CD4-positive, alpha-beta T cell treated with Interleukin-17A for 1 hour (primary cell): ENCODE results near the gene AFAP1L2.
"Not testable (repeated sequence)": the region's sequence is repeated elsewhere in the genome, so short reads cannot be mapped to it uniquely, and the experiment has no call there.

Source experiments
- DNase-seq: peaks from one replicate; pipeline ENCODE4 v3.0.0-alpha.2; 2020

The AFAP1L2 gene

GRCh38 chr10:114356751-114357514 lies 47.4 kb downstream of the AFAP1L2 start:
- no peak for DNase-seq

DNA sequence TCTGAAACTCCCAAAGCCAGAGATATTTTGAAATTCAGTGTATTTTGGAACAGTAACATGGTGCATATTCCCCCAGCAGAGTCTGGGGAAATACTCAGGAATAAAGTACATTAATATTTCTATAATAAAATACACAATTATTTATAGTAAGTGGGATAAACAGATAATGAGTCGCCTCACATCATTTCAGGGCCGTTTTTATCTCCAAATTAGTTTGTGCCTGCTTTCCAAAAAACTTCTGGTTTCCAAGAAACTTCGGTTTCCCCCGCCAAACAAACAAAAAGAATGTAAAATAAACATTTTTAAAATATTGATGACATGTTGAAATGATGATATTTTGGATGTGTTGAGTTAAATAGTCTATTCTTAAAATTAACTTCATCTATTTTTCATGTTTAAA lies 48.2 kb downstream of the AFAP1L2 start:
- DNase-seq = no peak

DNA sequence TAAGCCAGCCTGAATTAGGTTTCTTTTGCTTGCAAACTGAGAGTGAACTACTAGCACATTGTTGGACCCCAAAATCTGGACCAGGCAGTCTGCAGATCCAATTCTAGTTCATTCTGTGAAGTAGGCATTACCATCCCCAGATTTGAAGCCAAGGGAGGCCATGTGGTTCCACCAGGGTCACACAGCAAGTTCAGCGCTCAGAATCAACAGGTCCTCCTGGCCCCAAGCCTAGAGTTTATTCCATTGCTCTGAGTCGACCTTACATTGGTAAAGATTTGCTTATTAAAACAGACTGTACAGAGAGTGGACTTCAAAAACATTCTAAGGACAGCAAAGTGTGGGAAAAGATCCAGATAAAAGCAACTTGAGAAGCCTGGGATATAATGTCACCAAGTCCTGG lies 50.9 kb downstream of the AFAP1L2 start:
- no peak for DNase-seq

GRCh38 chr10:114352653-114353298 lies 51.5 kb downstream of the AFAP1L2 start:
- no peak for DNase-seq

DNA sequence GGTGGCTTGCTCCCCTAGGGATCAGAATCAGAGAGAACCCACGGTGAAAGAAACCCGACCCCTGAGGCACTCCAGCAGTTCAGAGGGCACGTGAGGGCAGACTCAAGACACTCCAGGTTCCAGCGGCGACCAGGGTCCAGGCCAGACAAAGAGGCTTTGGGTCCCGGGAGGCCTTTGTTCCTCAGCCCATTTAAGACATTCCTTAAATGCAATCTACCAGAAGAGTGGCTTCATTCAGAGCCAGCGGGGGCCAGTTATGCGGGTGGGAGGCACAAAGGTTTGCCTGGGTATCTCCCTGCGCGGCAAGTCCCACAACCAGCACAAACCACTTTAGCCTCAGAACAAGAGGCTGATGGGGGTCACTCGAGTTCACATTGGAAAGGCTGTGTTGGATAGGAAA lies 53.6 kb downstream of the AFAP1L2 start:
- no peak for DNase-seq

DNA sequence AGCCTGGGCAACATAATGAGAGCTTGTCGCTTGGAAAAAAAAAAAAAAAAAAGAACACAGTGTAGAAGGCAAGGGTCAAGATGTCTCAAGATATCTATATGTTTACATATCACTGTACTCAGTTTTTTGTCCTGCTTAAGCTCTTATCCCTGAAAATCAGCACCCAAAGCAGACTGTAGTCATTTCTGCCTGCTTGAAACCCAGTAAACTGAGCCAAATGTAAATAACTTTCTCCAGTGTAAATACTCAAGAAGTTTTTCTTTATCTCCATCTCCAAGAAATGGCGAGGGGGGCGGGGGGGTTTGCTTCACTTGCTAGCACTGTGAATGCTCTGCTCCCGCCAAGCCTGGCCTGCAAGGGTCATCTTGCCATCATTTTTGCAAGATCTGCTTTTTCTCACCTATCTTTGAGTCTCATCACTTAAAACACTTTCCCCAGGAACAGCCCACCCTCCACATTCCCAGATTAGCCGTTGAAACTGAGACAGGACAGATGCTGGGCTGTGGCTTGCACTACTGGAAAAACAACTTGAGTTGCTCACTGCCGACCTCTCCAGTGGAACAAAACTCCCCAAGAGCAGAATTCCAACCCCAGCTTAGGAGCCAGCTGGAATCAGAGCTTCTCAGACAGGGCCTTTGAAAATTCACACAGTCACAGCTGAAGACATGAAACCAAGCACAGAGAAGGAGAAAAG lies 54.6 kb downstream of the AFAP1L2 start:
- no peak for DNase-seq

DNA sequence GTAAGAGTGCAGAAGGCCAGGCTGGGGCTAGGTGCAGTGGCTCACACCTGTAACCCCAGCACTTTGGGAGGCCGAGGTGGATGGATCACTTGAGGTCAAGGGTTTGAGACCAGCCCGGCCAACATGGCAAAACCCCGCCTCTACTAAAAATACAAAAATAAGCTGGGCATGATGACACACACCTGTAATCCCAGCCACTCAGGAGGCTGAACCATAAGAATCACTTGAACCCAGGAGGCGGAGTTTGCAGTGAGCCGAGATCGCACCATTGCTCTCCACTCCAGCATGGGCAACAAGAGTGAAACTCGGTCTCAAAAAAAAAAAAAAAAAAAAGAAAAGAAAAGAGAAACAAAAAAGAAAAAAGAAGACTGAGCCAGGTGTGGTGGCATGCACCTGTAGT lies 55.2 kb downstream of the AFAP1L2 start:
- DNase-seq = not testable (repeated sequence)

GRCh38 chr10:114347791-114348190 lies 56.5 kb downstream of the AFAP1L2 start:
- DNase-seq = no peak

GRCh38 chr10:114347241-114347640 lies 57.1 kb downstream of the AFAP1L2 start:
- DNase-seq = no peak

- DNase-seq = no peak
Observed at GRCh38 chr10:114346176-114347031, 57.9 kb downstream of the AFAP1L2 start.

- no peak for DNase-seq
Observed at GRCh38 chr10:114345701-114346100, 58.6 kb downstream of the AFAP1L2 start.

GRCh38 chr10:114343623-114344505 lies 60.4 kb downstream of the AFAP1L2 start:
- DNase-seq = no peak

DNA sequence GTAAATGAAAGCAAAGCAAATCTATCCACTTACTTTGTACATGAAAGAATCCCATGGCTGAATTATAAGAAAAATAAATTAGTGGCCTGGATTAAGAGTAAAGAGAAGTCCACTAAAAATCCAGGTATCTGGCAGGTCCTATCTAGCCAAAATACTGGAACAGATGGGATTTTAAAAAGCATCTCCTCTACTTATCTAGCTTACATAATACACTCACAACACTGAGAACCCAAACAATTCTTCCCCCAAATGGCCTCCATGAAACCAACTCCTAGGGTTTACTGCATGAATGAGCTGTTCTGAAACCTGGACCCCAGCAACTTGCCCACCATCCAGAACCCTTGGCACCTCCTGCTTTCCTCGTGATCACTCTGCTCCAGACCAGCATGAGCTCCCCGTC lies 61.3 kb downstream of the AFAP1L2 start:
- no peak for DNase-seq

- DNase-seq = no peak
Observed at GRCh38 chr10:114340816-114341215, 63.5 kb downstream of the AFAP1L2 start.

DNA sequence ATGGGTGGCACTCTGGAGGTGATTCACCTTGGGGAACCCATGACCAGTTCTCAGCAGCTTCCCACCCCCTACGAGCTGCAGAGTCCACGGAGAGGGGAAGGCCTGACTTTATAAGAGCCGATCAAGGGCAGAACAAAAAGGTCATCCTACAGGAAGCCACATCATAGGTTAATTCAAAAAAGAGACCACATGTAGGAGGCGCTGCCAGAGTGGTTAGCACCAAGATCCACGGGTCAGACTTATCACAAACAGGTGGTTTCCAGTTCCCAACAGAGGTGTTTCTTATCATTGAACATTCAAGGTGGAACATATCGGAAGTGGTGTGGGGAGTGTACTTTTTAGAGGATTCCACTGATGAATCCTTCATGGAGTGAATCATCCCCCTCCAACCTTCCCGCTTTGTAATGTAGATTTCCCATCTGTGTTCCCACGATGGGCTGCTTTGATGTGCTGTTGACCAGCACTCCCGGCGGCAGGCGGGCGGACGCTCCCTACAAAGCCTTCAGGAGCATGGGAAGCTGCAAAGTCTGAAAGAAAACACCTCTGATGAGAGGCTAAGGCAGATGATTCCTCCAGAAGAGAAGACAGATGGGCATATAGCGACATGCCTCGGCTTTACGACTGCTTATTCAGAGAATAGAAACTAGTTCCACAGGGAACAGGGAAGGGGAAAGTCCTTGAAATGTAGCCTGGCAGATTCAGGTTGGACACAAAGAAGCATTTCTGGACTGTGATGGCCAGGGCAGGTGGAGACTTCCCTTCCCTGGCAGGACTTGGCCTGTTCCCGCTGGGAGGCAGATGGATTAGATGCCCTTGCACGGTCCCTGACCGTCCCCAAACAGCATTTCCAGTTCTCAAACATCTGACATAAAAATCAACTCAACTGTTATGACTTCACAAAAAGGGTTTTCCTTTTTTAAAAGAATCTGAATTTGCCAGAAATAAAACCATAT lies 66.5 kb downstream of the AFAP1L2 start:
- no peak for DNase-seq

DNA sequence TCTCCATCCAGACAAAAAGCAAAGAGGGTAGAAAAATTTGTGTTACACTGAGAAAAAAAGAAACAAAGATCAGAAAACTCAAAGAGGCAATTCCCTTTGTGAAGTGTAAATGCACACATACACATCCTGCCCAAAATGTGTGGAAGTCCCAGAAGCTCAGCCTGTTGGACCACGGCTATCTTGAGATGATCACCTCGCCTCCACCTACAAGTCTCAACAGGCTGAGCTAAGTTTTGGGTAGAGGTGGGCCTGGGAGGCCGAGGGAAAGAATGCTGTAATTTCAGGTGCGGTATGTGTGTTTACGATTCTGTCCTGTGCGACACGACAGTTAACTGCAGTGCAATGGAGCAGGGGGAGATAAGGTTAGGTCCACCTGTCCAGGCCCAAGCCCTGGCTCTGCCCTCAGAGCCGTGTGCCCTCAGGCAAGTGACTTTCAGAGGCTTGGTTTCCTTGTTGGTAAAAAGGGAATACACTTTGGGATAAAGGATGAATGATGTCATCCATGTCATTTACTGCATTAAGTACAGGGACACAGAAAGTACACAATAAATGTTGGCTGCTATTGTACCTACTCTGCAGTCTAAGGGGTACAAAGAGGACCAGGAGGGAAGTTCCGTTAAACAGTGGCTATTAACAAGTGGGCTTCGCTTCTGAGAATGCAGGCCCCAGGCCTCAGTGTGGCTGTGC lies 67.3 kb downstream of the AFAP1L2 start:
- DNase-seq = no peak

DNA sequence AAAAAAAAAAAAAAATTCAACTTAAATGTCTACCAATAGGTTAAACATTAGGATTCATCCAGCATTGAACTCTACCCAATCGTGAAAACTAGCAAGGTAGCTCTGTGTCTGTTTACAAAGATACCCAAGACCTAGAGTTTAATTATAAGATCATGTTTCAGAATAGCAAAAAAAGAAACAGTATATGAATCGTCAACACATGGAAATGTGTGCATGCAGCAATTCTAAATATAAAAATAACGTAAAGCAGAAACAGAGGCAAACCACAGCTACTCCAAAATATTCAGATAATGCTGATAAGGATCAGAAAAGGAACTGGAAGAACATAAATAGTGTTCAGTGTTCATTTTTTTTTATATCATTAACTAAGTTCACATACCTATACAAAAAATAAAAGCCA lies 68.7 kb downstream of the AFAP1L2 start:
- no peak for DNase-seq

GRCh38 chr10:114334301-114334700 lies 70.0 kb downstream of the AFAP1L2 start:
- no peak for DNase-seq

- DNase-seq = not testable (repeated sequence)
Observed at GRCh38 chr10:114333441-114333840, 70.9 kb downstream of the AFAP1L2 start.
